A549 (cell line): Measurements from ENCODE around the gene TUBGCP5.

Experiments used
- CEBPB ChIP-seq, 2 experiments: fragments of >200 bp in 1 of 2; sonication (Bioruptor Twin) in 1 of 2; formaldehyde crosslinking in 1 of 2; IDR thresholded peaks; 2 replicates each; pipeline ENCODE4 v1.6.1; 2012 to 2016
- CTCF ChIP-seq: fragments of >200 bp; sonication (Bioruptor Twin); formaldehyde crosslinking; IDR thresholded peaks from 3 replicates; pipeline ENCODE4 v1.5.1; 2016
- MYC ChIP-seq: IDR thresholded peaks from 2 replicates; pipeline ENCODE4 v1.6.1; 2012; ENCODE audit warnings: mild to moderate bottlenecking, inconsistent platforms, low read length, improper control_type of control experiment, borderline replicate concordance

- TF ChIP-seq CTCF (no peak), MYC (no peak), CEBPB (IDR thresholded peaks at IDR 0.05) (no peak)
Measured at GRCh38 chr15:23050708-23051107, 11.3 kb upstream of the TUBGCP5 start.
